DMS 273 treated with DMSO at 0.1 percent for 48 hours (cell line): ENCODE measurements around the gene MMP23B.
"Not testable (repeated sequence)": the region's sequence is repeated elsewhere in the genome, so short reads cannot be mapped to it uniquely, and the experiment has no call there.

Experiments used
- DNase-seq: peaks from one replicate; lab custom pipeline; 2025; lab: John Stamatoyannopoulos, UW

Gene MMP23B

GRCh38 chr1:1666526-1666925 is 34.6 kb downstream of the MMP23B start:
- DNase-seq, result no peak

GRCh38 chr1:1669468-1670440 is 37.8 kb downstream of the MMP23B start:
- no peak for DNase-seq

- DNase-seq, result no peak
Measured at GRCh38 chr1:1670866-1671265, 38.9 kb downstream of the MMP23B start.

- DNase-seq, result no peak
Measured at GRCh38 chr1:1671365-1672119, 39.6 kb downstream of the MMP23B start.

GRCh38 chr1:1672181-1672965 is 40.4 kb downstream of the MMP23B start:
- no peak for DNase-seq

- DNase-seq, result not testable (repeated sequence)
Measured at GRCh38 chr1:1674806-1675205, 42.8 kb downstream of the MMP23B start.

- not testable (repeated sequence) for DNase-seq
Measured at GRCh38 chr1:1675218-1675617, 43.2 kb downstream of the MMP23B start.

- DNase-seq, result not testable (repeated sequence)
Measured at GRCh38 chr1:1676087-1676486, 44.1 kb downstream of the MMP23B start.

- no peak for DNase-seq
Measured at GRCh38 chr1:1677718-1678580, 46.0 kb downstream of the MMP23B start.

GRCh38 chr1:1678581-1679380 is 46.8 kb downstream of the MMP23B start:
- no peak for DNase-seq

GRCh38 chr1:1680031-1680911 is 48.3 kb downstream of the MMP23B start:
- no peak for DNase-seq

- no peak for DNase-seq
Measured at GRCh38 chr1:1680912-1681273, 48.9 kb downstream of the MMP23B start.

GRCh38 chr1:1683104-1683905 is 51.3 kb downstream of the MMP23B start:
- no peak for DNase-seq
